ENCODE results near the gene F5.
"Not testable (repeated sequence)": the region's sequence is repeated elsewhere in the genome, so short reads cannot be mapped to it uniquely, and the experiment has no call there.

Gene F5

DNA sequence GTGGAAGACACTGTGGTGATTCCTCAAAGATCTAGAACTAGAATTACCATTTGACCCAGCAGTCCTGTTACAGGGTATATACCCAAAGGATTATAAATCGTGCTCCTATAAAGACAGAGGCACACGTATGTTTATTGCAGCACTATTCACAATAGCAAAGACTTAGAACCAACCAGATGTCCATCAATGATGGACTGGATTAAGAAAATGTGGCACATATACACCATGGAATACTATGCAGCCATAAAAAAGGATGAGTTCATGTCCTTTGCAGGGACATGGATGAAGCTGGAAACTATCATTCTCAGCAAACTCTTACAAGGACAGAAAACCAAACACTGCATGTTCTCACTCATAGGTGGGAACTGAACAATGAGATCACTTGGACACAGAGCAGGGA, 82.7 kb downstream of the F5 start:
- not testable (repeated sequence) for H3K9me3 ChIP-seq (ENCODE audit: control insufficient read depth, insufficient read depth, low read depth, low read length); H3K4me1 ChIP-seq (ENCODE audit: control insufficient read depth, insufficient read depth, low read length); H3K36me3 ChIP-seq (ENCODE audit: control insufficient read depth, insufficient read depth, low read length); H3K27ac ChIP-seq (ENCODE audit: low read depth, low read length); H3K27me3 ChIP-seq (ENCODE audit: control insufficient read depth, insufficient read depth, low read length); H3K4me3 ChIP-seq (ENCODE audit: low read depth, low read length); H3K9ac ChIP-seq (ENCODE audit: low read length)

DNA sequence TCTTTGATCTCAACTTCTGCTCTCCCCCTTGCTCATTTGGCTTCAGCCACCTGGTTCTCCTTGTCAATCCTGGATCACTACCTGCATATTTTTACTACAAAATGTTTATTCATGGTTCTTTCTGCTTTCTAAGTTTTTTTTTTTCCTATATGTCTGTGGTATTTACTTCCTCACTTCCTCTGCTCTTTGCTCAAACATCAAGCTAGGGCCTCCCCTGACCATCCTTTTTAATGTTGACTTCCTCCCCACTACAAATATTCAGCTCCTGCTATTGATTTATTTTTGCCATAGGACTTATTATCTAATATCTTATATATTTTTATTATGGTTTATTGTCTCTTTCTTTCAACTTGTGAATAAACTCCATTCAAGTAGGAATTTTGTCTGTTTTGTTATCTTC, 86.5 kb downstream of the F5 start:
- H3K9me3 ChIP-seq (ENCODE audit: control insufficient read depth, insufficient read depth, low read depth, low read length), result no peaks in the 10 kb centered on the region
- no peak overlapping the region for H3K4me3 ChIP-seq (ENCODE audit: low read depth, low read length)
- H3K27me3 ChIP-seq (ENCODE audit: control insufficient read depth, insufficient read depth, low read length), result no peaks in the 10 kb centered on the region
- no peak overlapping the region for H3K27ac ChIP-seq (ENCODE audit: low read depth, low read length)
- H3K36me3 ChIP-seq (ENCODE audit: control insufficient read depth, insufficient read depth, low read length), result no peaks in the 10 kb centered on the region
- no peaks in the 10 kb centered on the region for H3K4me1 ChIP-seq (ENCODE audit: control insufficient read depth, insufficient read depth, low read length)
- H3K9ac ChIP-seq (ENCODE audit: low read length), result no peak overlapping the region

DNA sequence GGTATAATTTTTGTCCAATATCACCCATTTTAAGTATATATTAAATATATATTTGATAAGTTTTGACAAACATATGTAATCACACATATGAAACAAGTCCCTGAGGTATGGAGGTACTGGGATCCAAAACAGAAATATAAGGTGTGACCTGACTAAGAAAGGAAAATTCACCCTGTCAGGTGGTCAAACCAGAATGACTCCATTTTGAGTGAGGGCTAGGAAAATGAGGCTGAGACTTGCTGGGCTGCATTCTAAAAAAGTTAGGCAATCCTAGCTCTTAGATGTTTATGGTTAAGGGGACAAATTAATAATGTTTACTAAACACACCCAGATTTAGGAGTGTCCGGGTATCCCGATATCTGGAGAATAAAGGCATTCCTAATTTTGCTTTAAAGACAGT, 89.0 kb downstream of the F5 start:
- Histone ChIP-seq H3K4me1 (ENCODE audit: control insufficient read depth, insufficient read depth, low read length) (no peaks in the 10 kb centered on the region), H3K27me3 (ENCODE audit: control insufficient read depth, insufficient read depth, low read length) (no peaks in the 10 kb centered on the region), H3K4me3 (ENCODE audit: low read depth, low read length) (no peak overlapping the region), H3K27ac (ENCODE audit: low read depth, low read length) (no peak overlapping the region), H3K9ac (ENCODE audit: low read length) (no peak overlapping the region), H3K36me3 (ENCODE audit: control insufficient read depth, insufficient read depth, low read length) (no peaks in the 10 kb centered on the region), H3K9me3 (ENCODE audit: control insufficient read depth, insufficient read depth, low read depth, low read length) (no peaks in the 10 kb centered on the region)

DNA sequence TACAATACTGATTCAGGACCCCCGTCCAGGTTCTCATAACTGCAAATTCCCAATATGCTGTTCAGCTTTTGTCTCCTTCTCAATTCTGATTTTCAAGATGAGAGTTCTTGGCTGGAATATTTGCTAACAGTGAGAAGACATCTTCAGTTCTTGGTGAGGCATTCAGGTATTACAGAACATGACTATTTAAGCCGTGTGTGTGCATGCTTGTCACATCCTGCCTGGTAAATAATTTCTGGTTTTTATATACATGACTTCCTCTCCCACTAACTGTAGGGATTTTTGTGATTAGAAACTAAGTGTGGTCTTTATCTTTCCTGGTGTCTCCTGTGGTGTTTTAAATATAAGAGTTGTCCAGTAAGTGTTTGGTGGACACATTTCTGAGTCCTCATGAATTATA, 90.4 kb downstream of the F5 start:
- Histone ChIP-seq H3K4me1 (ENCODE audit: control insufficient read depth, insufficient read depth, low read length) (no peaks in the 10 kb centered on the region), H3K36me3 (ENCODE audit: control insufficient read depth, insufficient read depth, low read length) (no peaks in the 10 kb centered on the region), H3K27me3 (ENCODE audit: control insufficient read depth, insufficient read depth, low read length) (no peaks in the 10 kb centered on the region)

DNA sequence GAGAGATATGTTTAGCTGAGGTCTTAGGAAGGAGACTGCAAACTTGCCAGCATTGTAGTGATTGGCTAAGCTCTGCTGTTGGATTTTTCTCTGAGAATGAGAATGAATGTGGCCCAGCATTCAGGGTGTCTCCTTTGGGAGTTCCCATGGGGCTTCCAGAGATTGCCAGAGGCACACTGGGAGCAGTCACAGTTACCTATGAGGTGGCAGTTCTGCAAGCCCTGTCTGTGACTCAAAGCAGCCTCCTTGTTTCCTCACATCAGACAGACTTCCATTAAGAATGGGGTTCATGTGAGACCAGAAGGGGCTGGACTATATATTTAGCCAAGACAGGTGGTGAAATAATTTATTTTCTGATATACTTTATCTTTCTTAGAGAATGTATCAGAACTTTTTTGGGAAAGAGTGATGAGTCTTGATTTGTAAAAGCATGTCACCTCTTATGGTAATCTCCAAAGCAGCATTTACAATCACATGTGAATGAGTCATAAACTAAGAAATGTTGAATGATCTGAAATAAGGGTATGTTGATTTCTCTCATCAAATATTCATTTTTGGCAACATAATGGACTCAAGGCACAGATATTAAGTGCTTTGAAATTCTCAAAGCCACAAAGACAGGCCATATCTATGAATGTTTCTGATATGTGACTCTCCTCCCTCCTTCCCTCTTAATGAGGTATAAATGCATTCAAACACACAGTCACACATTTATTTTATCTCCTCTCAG, 91.1 kb downstream of the F5 start:
- Histone ChIP-seq H3K4me3 (ENCODE audit: low read depth, low read length) (no peak overlapping the region), H3K9ac (ENCODE audit: low read length) (no peak overlapping the region)

More for the DNA sequence above, 90.4 kb downstream of the F5 start:
- no peak overlapping the region for H3K27ac ChIP-seq (ENCODE audit: low read depth, low read length)
- no peak overlapping the region for H3K9ac ChIP-seq (ENCODE audit: low read length)
- H3K4me3 ChIP-seq (ENCODE audit: low read depth, low read length), result no peak overlapping the region
- no peaks in the 10 kb centered on the region for H3K9me3 ChIP-seq (ENCODE audit: control insufficient read depth, insufficient read depth, low read depth, low read length)

DNA sequence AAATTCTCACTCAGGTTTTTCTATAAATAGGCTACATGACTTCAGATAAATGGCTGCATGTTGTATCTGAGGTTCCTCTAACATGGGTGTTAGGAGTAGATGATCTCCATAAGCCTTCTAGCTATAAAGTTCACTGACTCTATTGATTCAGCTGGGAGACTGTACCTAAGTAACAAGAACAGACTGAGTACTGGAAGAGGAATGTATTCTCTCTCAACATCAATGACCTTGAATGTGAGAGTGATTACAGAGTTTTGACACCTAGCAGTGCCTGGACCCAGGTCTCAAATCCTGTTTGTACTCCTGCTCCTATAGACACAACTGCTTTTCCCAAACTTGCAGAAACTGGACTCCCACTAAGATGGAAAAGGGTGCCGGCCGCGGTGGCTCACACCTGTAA, 91.9 kb downstream of the F5 start:
- Histone ChIP-seq H3K9me3 (ENCODE audit: control insufficient read depth, insufficient read depth, low read depth, low read length) (no peaks in the 10 kb centered on the region), H3K9ac (ENCODE audit: low read length) (no peak overlapping the region), H3K4me3 (ENCODE audit: low read depth, low read length) (no peak overlapping the region), H3K27me3 (ENCODE audit: control insufficient read depth, insufficient read depth, low read length) (no peaks in the 10 kb centered on the region), H3K27ac (ENCODE audit: low read depth, low read length) (no peak overlapping the region), H3K4me1 (ENCODE audit: control insufficient read depth, insufficient read depth, low read length) (no peaks in the 10 kb centered on the region), H3K36me3 (ENCODE audit: control insufficient read depth, insufficient read depth, low read length) (no peaks in the 10 kb centered on the region)

More for the DNA sequence above, 91.1 kb downstream of the F5 start:
- H3K4me1 ChIP-seq (ENCODE audit: control insufficient read depth, insufficient read depth, low read length), result no peaks in the 10 kb centered on the region
- H3K27me3 ChIP-seq (ENCODE audit: control insufficient read depth, insufficient read depth, low read length), result no peaks in the 10 kb centered on the region
- H3K36me3 ChIP-seq (ENCODE audit: control insufficient read depth, insufficient read depth, low read length), result no peaks in the 10 kb centered on the region
- H3K27ac ChIP-seq (ENCODE audit: low read depth, low read length), result no peak overlapping the region
- no peaks in the 10 kb centered on the region for H3K9me3 ChIP-seq (ENCODE audit: control insufficient read depth, insufficient read depth, low read depth, low read length)

DNA sequence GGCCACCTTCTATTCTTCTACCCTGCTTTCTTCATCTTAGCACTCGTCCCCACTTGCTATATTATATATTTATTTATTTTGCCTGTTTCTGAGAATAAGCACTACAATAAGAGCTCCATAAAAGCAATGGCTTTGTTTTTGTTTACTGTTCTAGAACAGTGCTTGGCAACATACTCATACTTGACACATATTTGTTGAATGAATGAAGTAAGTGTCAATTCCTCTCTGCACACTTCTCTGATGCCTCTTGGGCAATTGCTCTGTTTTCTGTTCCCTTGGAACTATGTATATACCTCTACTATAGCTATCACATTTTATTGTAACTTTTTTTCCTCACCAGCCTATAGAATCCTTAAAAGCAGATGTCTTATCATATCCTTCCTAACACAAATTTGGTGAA, 93.0 kb downstream of the F5 start:
- Histone ChIP-seq H3K27me3 (ENCODE audit: control insufficient read depth, insufficient read depth, low read length) (no peaks in the 10 kb centered on the region), H3K4me1 (ENCODE audit: control insufficient read depth, insufficient read depth, low read length) (no peaks in the 10 kb centered on the region; the same call in 1 of the 2 replicates)

DNA sequence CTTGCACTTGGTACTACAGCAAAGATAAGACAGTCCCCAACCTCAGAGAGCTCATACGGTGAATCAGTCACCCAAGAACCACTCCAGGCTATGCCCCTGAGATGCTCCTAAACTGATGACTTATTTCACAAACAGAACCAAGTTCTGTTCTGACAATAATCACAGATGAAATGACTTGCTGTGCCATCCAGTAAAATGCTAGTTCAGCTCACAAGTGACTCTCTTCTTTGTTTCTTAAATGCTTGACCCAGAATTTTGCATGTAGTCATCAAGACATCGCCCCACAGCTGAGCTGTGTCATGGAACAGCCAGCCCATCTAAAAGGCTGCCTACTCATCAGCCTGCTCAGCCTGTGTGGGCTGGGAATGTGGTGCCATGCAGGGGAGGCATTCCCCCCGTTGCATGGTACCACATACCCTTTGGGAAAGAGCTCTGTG, 94.4 kb downstream of the F5 start:
- Histone ChIP-seq H3K9me3 (ENCODE audit: control insufficient read depth, insufficient read depth, low read depth, low read length) (no peaks in the 10 kb centered on the region), H3K9ac (ENCODE audit: low read length) (no peak overlapping the region), H3K4me1 (ENCODE audit: control insufficient read depth, insufficient read depth, low read length) (peaks cover 9% of the 10 kb centered on the region), H3K36me3 (ENCODE audit: control insufficient read depth, insufficient read depth, low read length) (no peaks in the 10 kb centered on the region), H3K27ac (ENCODE audit: low read depth, low read length) (no peak overlapping the region), H3K4me3 (ENCODE audit: low read depth, low read length) (no peak overlapping the region), H3K27me3 (ENCODE audit: control insufficient read depth, insufficient read depth, low read length) (no peaks in the 10 kb centered on the region)

More for the DNA sequence above, 93.0 kb downstream of the F5 start:
- H3K9me3 ChIP-seq (ENCODE audit: control insufficient read depth, insufficient read depth, low read depth, low read length), result no peaks in the 10 kb centered on the region
- H3K9ac ChIP-seq (ENCODE audit: low read length), result no peak overlapping the region
- no peak overlapping the region for H3K27ac ChIP-seq (ENCODE audit: low read depth, low read length)
- H3K36me3 ChIP-seq (ENCODE audit: control insufficient read depth, insufficient read depth, low read length), result no peaks in the 10 kb centered on the region
- no peak overlapping the region for H3K4me3 ChIP-seq (ENCODE audit: low read depth, low read length)

DNA sequence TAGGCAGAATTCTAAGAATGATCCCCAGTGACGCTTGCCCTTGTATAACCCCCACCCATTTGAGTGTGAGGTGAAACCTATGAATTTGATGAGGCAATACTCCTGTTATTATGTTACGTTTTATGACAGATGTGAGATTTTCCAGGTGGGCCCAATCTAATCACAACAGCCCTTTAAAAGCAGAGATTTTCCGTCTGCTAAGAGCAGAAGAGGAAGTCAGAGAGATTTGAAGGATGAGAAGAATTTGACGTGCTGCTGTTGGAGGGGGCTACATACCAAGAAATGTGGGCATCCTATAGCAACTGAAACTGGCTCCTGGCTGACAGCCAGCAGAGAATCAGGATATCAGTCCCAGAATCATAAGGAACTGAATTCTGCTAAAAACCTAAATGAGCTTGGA, 98.1 kb downstream of the F5 start:
- no peak overlapping the region for H3K9ac ChIP-seq (ENCODE audit: low read length)
- H3K27ac ChIP-seq (ENCODE audit: low read depth, low read length), result no peak overlapping the region
- no peaks in the 10 kb centered on the region for H3K27me3 ChIP-seq (ENCODE audit: control insufficient read depth, insufficient read depth, low read length)
- no peaks in the 10 kb centered on the region for H3K9me3 ChIP-seq (ENCODE audit: control insufficient read depth, insufficient read depth, low read depth, low read length)
- H3K4me1 ChIP-seq (ENCODE audit: control insufficient read depth, insufficient read depth, low read length), result peaks cover 30% of the 10 kb centered on the region
- H3K4me3 ChIP-seq (ENCODE audit: low read depth, low read length), result no peak overlapping the region
- no peaks in the 10 kb centered on the region for H3K36me3 ChIP-seq (ENCODE audit: control insufficient read depth, insufficient read depth, low read length)

DNA sequence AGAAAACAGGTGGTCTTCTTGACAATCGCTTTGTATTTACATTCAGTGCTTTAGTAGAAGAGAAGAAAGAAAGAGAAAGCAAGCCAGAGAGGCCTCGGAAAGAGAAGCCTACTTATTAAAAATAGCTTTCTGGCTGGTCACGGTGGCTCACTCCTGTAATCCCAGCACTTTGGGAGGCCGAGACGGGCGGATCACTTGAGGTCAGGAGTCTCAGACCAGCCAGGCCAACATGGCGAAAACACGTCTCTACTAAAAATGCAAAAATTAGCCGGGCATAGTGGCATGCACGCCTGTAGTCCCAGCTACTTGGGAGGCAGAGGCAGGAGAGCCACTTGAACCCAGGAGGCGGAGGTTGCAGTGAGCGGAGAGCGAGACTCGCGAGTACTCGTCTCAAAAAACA, 98.7 kb downstream of the F5 start:
- H3K4me1 ChIP-seq (ENCODE audit: control insufficient read depth, insufficient read depth, low read length), result peaks cover 35% of the 10 kb centered on the region
- H3K27me3 ChIP-seq (ENCODE audit: control insufficient read depth, insufficient read depth, low read length), result no peaks in the 10 kb centered on the region
- H3K36me3 ChIP-seq (ENCODE audit: control insufficient read depth, insufficient read depth, low read length), result no peaks in the 10 kb centered on the region
- H3K27ac ChIP-seq (ENCODE audit: low read depth, low read length), result no peak overlapping the region
- peak overlapping the region; percentile 16 for H3K4me3 ChIP-seq (ENCODE audit: low read depth, low read length)
- no peak overlapping the region for H3K9ac ChIP-seq (ENCODE audit: low read length)
- H3K9me3 ChIP-seq (ENCODE audit: control insufficient read depth, insufficient read depth, low read depth, low read length), result no peaks in the 10 kb centered on the region

DNA sequence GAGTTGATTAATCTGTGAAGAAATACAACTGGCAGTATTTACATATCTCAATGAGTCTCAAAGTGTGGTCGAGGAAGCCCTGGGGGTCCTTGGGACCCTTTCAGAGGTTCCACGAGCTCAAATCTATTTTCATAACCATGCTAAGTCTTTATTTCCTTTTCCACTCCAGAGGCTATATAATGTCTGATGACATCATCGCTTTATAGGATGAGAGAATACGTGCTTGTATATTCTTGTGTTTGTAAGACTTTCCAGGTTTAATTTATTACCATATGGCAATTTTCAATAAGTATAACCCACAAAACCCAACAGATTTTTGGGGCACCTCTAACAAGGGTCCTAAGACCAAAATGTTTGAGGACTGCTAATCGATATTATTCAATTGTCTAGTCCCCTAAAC, 99.1 kb downstream of the F5 start:
- H3K27me3 ChIP-seq (ENCODE audit: control insufficient read depth, insufficient read depth, low read length), result no peaks in the 10 kb centered on the region
- peaks cover 36% of the 10 kb centered on the region for H3K4me1 ChIP-seq (ENCODE audit: control insufficient read depth, insufficient read depth, low read length)
- H3K4me3 ChIP-seq (ENCODE audit: low read depth, low read length), result peak overlapping the region; percentile 81
- no peaks in the 10 kb centered on the region for H3K9me3 ChIP-seq (ENCODE audit: control insufficient read depth, insufficient read depth, low read depth, low read length)
- no peaks in the 10 kb centered on the region for H3K36me3 ChIP-seq (ENCODE audit: control insufficient read depth, insufficient read depth, low read length)
- no peak overlapping the region for H3K27ac ChIP-seq (ENCODE audit: low read depth, low read length)
- H3K9ac ChIP-seq (ENCODE audit: low read length), result no peak overlapping the region
